Ishikawa (cell line): ENCODE data around the gene CACNA2D4.

Experiments used
- CEBPB ChIP-seq: IDR thresholded peaks from 2 replicates; pipeline ENCODE4 v1.6.1; 2012
- CREB1 ChIP-seq: IDR thresholded peaks from 2 replicates; pipeline ENCODE4 v1.6.1; 2012; ENCODE audit warnings: low read depth
- EGR1 ChIP-seq: IDR thresholded peaks from 2 replicates; pipeline ENCODE4 v1.6.1; 2012
- EP300 ChIP-seq: IDR thresholded peaks from 2 replicates; pipeline ENCODE4 v1.6.1; 2012; ENCODE audit warnings: borderline replicate concordance
- FOXM1 ChIP-seq: IDR thresholded peaks from 2 replicates; pipeline ENCODE4 v1.6.1; 2012; ENCODE audit warnings: low read depth, borderline replicate concordance
- NFIC ChIP-seq: IDR thresholded peaks from 2 replicates; pipeline ENCODE4 v1.6.1; 2012
- RAD21 ChIP-seq: IDR thresholded peaks from 2 replicates; pipeline ENCODE4 v1.6.1; 2012; ENCODE audit warnings: low read depth
- REST ChIP-seq: IDR thresholded peaks from 2 replicates; pipeline ENCODE4 v1.6.1; 2012; ENCODE audit warnings: low read depth, mild to moderate bottlenecking
- TAF1 ChIP-seq: IDR thresholded peaks from 2 replicates; pipeline ENCODE4 v1.6.1; 2012; ENCODE audit warnings: low read depth, mild to moderate bottlenecking
- TCF12 ChIP-seq: IDR thresholded peaks from 2 replicates; pipeline ENCODE4 v1.6.1; 2012; ENCODE audit warnings: low read depth
- TEAD4 ChIP-seq: IDR thresholded peaks from 2 replicates; pipeline ENCODE4 v1.6.1; 2012
- USF1 ChIP-seq: IDR thresholded peaks from 2 replicates; pipeline ENCODE4 v1.6.1; 2012
- YY1 ChIP-seq: IDR thresholded peaks from 2 replicates; pipeline ENCODE4 v1.6.1; 2012; ENCODE audit warnings: low read depth
- ZBTB7A ChIP-seq: IDR thresholded peaks from 2 replicates; pipeline ENCODE4 v1.6.1; 2012; ENCODE audit warnings: low read depth
- TF ChIP-seq, protein P1 (sequence below): IDR thresholded peaks from 2 replicates; pipeline ENCODE4 v1.6.1; 2012

The CACNA2D4 gene

GRCh38 chr12:1914114-1914911 lies 4.1 kb downstream of the CACNA2D4 start:
- TF ChIP-seq CREB1: no peak
- TF ChIP-seq RAD21: no peak
- TF ChIP-seq, protein P1, sequence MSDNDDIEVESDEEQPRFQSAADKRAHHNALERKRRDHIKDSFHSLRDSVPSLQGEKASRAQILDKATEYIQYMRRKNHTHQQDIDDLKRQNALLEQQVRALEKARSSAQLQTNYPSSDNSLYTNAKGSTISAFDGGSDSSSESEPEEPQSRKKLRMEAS: no peak
- no peak for TF ChIP-seq TCF12
- TF ChIP-seq ZBTB7A: no peak
- no peak for TF ChIP-seq NFIC
- TF ChIP-seq TEAD4: no peak
- TF ChIP-seq TAF1: no peak
- no peak for TF ChIP-seq EP300
- TF ChIP-seq EGR1: no peak
- no peak for TF ChIP-seq USF1
- TF ChIP-seq REST: no peak
- no peak for TF ChIP-seq YY1
- no peak for TF ChIP-seq CEBPB
- no peak for TF ChIP-seq FOXM1

- TF ChIP-seq REST (no peak), FOXM1 (no peak), ZBTB7A (no peak), USF1 (no peak), NFIC (no peak), TEAD4 (no peak), CREB1 (no peak), EP300 (no peak), YY1 (no peak), TAF1 (no peak), CEBPB (no peak), TCF12 (no peak), RAD21 (no peak), EGR1 (no peak)
- TF ChIP-seq, protein P1: no peak
Measured at GRCh38 chr12:1913377-1914113, 4.9 kb downstream of the CACNA2D4 start.

DNA sequence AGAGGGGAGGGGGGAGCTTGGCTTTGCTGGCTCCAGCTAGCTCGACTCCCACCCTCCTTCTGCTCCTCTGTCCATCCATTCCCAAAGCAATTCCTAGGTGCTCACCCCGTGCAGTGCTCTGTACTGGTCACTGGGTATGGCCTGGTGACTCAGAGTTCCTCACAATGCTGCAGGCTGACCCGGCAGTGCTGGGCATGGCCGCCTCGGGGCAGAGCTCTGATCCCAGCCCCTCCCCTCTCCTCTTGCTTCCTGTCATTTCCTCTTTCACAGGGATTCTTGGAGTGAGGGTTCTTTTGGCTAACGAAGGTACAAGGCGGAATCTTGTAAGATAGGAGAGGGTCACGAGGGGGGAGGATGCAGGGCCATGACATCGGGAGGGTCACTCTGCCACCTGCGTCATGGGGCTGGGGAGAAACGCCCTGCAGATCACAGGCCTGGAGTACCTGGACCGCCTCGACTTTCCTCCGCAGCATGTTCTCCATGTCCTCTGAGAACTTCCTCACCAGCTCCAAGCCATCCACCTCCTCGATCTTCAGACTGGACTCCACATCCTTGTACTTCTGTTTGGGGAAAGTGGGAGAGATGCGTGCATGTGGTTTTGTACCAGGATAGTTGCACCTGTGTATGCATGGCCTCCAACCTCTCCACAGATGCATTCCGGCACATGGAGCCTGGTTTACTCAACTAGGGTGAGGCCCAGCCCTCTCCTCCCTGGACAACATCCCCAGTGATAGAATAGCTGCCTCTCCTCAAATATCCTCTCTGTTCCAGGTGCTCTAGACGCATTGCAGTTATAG lies 5.7 kb downstream of the CACNA2D4 start:
- no peak for TF ChIP-seq ZBTB7A
- TF ChIP-seq TEAD4: no peak
- no peak for TF ChIP-seq EGR1
- no peak for TF ChIP-seq TAF1
- no peak for TF ChIP-seq FOXM1
- TF ChIP-seq TCF12: no peak
- TF ChIP-seq REST: no peak
- no peak for TF ChIP-seq CEBPB
- TF ChIP-seq CREB1: no peak
- no peak for TF ChIP-seq YY1
- TF ChIP-seq RAD21: no peak
- TF ChIP-seq USF1: no peak
- TF ChIP-seq, protein P1: no peak
- no peak for TF ChIP-seq NFIC
- TF ChIP-seq EP300: no peak
